Mucosa of stomach (tissue), 1 donor: Measurements from ENCODE around the gene RUFY1.
"Not testable (repeated sequence)": the region's sequence is repeated elsewhere in the genome, so short reads cannot be mapped to it uniquely, and the experiment has no call there.

ENCODE experiments used
- H3K27me3 ChIP-seq: one replicate; pipeline ENCODE4 v1.7.0; 2013; ENCODE audit warnings: mild to moderate bottlenecking, low read length; ENCODE audit not compliant: control insufficient read depth, insufficient read depth
- H3K36me3 ChIP-seq: one replicate; pipeline ENCODE4 v1.7.0; 2013; ENCODE audit warnings: low read length; ENCODE audit not compliant: control insufficient read depth, insufficient read depth
- H3K4me1 ChIP-seq: one replicate; pipeline ENCODE4 v1.7.0; 2013; ENCODE audit warnings: mild to moderate bottlenecking, low read length; ENCODE audit not compliant: control insufficient read depth, insufficient read depth
- H3K4me3 ChIP-seq: one replicate; pipeline ENCODE4 v1.7.0; 2013; ENCODE audit warnings: low read length
- H3K9ac ChIP-seq: one replicate; pipeline ENCODE4 v1.7.0; 2013; ENCODE audit warnings: mild to moderate bottlenecking, low read length, moderate library complexity
- H3K9me3 ChIP-seq: one replicate; pipeline ENCODE4 v1.7.0; 2013; ENCODE audit warnings: mild to moderate bottlenecking, low read length, moderate library complexity; ENCODE audit not compliant: control insufficient read depth
- donor health status: Pancreatic carcinoma.

RUFY1 gene

DNA sequence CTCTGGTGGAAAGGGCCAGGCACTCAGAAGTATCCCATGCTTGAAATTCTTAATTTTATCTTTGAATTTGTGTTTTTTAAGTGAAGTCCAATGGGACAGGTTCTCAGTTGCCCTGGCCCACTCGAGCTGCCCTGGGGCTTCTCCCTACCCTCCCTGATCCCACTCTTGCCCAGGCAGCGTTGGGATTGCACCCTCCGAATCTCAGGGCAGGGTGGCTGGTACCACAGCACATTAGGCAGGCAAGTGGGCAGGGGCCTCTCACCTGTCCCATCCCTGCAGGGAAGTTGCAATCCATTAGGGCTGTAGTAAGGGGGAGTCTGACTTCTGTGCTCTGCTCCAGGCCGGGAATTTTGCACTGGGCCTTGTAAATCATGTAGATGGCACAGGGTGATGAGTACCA, 2.7 kb downstream of the RUFY1 start:
- peaks cover 6% of the 10 kb centered on the region for H3K4me1 ChIP-seq
- H3K27me3 ChIP-seq: no peaks in the 10 kb centered on the region
- no peak overlapping the region for H3K4me3 ChIP-seq
- H3K9ac ChIP-seq: no peak overlapping the region
- no peaks in the 10 kb centered on the region for H3K36me3 ChIP-seq
- H3K9me3 ChIP-seq: no peaks in the 10 kb centered on the region

DNA sequence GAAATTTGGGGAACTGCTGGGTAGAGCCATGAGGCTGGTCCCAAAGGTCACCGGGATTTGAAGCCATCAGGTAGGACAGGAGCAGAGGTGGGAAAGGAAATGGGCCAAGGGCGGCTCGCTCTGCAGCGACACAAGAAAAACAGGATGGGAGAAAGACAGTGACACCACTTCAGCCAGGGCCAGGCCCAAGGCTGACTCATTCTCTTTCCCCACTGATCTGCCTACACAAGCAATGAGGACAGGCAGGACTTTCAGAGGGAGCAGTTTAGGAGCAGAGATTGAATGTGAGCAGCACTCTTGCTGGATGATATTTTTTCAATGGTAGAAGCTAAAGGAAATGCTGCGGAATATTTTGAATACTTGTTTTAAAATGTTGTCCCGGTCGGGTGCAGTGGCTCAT, 3.5 kb downstream of the RUFY1 start:
- Histone ChIP-seq H3K36me3 (no peaks in the 10 kb centered on the region), H3K9ac (no peak overlapping the region), H3K4me1 (peaks cover 6% of the 10 kb centered on the region), H3K4me3 (no peak overlapping the region), H3K9me3 (no peaks in the 10 kb centered on the region), H3K27me3 (no peaks in the 10 kb centered on the region)

DNA sequence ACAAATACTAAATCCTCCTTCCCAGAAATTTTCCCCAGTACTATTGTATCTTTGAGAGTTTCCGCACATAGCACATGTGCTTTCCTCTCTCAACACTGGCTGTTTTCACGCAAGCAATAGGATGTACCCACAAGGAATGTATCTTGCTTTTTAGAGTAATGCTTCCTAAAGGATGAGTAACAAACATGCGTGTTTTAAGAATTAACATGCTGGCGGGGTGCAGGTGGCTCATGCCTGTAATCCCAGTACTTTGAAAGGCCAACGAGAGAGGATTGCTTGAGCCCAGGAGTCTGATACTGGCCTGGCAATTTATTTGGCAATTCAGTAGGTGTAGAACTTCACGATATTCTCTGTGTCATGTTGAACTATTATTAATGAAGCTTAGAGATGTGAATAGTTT, 4.6 kb downstream of the RUFY1 start:
- H3K9ac ChIP-seq: no peak overlapping the region
- H3K4me3 ChIP-seq: no peak overlapping the region
- no peaks in the 10 kb centered on the region for H3K9me3 ChIP-seq
- H3K36me3 ChIP-seq: no peaks in the 10 kb centered on the region
- peaks cover 8% of the 10 kb centered on the region for H3K4me1 ChIP-seq
- no peaks in the 10 kb centered on the region for H3K27me3 ChIP-seq

DNA sequence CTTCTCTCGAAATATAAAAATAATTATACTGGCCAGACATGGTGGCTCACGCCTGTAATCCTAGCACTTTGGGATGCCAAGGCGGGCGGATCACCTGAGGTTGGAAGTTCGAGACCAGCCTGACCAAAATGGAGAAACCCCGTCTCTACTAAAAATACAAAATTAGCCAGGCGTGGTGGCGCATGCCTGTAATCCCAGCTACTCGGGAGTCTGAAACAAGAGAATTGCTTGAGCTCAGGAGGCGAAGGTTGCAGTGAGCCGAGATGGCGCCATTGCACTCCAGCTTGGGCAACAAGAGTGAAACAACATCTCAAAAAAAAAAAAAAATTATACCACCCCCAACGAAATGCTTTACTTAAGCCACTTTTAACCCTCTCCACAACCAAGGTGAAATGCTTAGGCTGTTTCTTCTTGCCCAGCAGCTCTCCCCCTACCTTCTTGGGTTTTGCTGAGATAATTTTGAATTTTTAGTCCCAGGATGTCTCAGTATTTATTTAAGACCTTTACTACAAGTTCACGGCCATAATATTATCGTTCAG, 8.0 kb downstream of the RUFY1 start:
- H3K4me3 ChIP-seq, H3K9me3 ChIP-seq, H3K36me3 ChIP-seq, H3K27me3 ChIP-seq: not testable (repeated sequence)
- peak overlapping the region; percentile 86 for H3K9ac ChIP-seq
- peaks cover 11% of the 10 kb centered on the region for H3K4me1 ChIP-seq

DNA sequence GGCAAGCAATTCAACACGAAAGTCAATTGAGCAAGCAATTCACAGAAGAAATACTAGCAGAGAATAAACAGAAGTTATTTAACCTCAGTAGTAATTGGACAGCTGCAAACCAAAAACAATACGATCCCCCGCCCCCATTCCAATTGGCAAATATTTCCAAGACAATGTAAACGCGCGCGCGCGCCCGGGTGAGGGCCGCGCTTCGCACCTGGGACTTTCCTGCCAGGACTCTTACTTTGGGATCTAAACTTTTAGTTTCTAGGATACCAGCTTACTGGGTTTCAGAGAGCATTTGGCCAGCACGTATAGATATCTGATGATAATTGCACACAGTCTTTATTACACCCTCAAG, 8.6 kb downstream of the RUFY1 start:
- no peaks in the 10 kb centered on the region for H3K9me3 ChIP-seq
- no peaks in the 10 kb centered on the region for H3K27me3 ChIP-seq
- H3K4me1 ChIP-seq: peaks cover 8% of the 10 kb centered on the region
- peak overlapping the region; percentile 86 for H3K9ac ChIP-seq
- peak overlapping the region; percentile 89 for H3K4me3 ChIP-seq
- peaks cover 5% of the 10 kb centered on the region for H3K36me3 ChIP-seq

DNA sequence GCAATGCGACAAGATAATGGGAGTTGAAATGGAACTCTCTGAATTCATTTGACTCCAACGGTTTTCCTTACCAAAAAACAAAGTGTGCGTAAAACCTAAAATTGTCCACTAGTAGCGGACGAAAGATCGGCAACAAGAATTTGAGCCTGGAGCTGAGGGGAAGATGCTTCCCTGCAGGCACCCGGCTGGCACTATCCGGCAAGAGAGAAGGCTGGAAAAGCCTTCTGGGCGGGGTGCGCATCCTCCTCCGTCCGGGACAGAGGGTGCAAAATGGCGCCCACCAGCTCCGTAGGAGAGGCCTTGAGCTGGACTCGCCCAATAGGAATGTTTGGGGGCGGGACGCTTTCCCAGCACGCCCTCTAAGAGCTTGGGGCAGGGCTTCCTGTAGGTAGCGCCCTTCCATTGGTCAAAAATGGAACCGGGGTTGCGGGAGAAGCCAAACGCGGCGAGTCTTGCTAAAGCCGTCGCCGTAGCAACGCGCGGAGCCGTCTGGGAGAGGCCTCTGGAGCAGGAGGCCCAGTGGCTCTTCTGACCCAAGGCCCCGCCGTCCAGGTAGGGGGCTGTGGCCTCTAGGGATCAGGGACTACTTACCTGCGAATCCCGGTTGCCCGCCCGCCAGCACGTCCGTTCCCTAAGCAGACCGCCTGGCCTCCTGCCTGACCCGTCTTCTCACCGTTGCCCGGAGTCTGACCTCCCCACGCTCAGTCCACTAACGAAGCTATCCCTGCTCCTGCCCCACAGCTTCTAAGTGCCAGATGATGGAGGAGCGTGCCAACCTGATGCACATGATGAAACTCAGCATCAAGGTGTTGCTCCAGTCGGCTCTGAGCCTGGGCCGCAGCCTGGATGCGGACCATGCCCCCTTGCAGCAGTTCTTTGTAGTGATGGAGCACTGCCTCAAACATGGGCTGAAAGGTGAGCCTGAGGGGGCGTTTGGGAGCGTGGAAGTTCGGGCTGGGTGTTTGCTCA, 9.2 kb downstream of the RUFY1 start:
- no peaks in the 10 kb centered on the region for H3K9me3 ChIP-seq
- peaks cover 5% of the 10 kb centered on the region for H3K36me3 ChIP-seq
- H3K9ac ChIP-seq: peak overlapping the region; percentile 86
- no peaks in the 10 kb centered on the region for H3K27me3 ChIP-seq
- peak overlapping the region; percentile 89 for H3K4me3 ChIP-seq
- peaks cover 5% of the 10 kb centered on the region for H3K4me1 ChIP-seq

DNA sequence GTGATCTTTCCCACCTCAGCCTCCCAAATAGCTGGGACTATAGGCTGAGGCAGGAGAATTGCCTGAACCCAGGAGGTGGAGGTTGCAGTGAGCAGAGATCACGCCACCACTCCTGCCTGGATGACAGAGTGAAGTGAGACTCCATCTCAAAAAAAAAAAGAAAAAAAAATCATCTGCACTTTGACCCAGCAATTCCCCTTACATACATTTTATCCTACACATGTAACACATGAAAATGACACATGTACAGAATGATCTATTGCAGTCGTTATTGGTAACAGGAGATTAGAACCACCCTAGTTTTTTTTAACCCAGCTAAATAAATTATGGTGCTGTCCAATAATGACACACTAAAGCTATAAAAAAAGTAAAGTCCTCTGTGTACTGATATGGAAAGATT, 14.2 kb downstream of the RUFY1 start:
- Histone ChIP-seq H3K9ac (no peak overlapping the region), H3K4me1 (peaks cover 5% of the 10 kb centered on the region), H3K4me3 (no peak overlapping the region), H3K27me3 (no peaks in the 10 kb centered on the region), H3K36me3 (peaks cover 7% of the 10 kb centered on the region), H3K9me3 (no peaks in the 10 kb centered on the region)

DNA sequence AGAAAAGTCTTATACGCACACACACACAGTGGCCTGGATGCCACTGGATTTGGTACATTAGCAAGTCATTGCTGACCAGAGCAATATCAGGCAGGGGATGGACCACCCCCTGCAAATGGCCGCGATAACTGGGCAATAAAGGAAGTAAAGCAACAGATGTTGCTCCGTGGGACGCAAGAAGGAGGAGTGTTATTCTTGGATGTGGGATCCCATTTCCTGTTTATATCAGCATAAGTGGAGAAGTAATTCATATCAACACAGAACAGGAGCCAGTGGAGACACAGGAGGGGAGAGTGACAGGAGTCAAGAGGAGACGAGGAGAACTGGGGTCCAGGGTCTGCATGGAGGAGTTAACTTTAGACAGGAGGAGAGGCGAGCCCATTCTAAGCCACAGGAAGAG, 18.4 kb downstream of the RUFY1 start:
- Histone ChIP-seq H3K9me3 (no peaks in the 10 kb centered on the region), H3K4me1 (no peaks in the 10 kb centered on the region), H3K36me3 (peaks cover 10% of the 10 kb centered on the region), H3K27me3 (no peaks in the 10 kb centered on the region), H3K4me3 (no peak overlapping the region), H3K9ac (no peak overlapping the region)

DNA sequence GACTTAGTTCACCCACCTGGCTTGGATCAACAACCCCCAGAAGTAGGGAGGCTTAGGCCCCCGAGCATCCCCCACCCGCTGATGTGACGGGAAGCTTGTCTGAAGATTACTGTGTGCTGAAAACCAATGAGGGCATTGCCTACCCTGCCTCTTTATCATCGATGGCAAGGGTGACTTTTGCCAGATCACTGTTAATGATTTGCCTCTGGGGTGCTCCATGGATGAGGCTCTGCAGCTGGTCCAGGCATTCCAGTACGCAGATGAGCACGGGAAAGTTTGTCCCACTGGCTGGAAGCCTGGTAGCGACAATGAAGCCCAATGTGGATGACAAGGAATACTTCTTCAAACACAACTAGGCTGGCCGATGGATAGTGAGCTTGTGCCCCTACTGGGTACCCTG, 22.0 kb downstream of the RUFY1 start:
- H3K4me3 ChIP-seq: no peak overlapping the region
- H3K36me3 ChIP-seq: peaks cover 10% of the 10 kb centered on the region
- H3K9me3 ChIP-seq: no peaks in the 10 kb centered on the region
- no peak overlapping the region for H3K9ac ChIP-seq
- no peaks in the 10 kb centered on the region for H3K4me1 ChIP-seq
- H3K27me3 ChIP-seq: no peaks in the 10 kb centered on the region

DNA sequence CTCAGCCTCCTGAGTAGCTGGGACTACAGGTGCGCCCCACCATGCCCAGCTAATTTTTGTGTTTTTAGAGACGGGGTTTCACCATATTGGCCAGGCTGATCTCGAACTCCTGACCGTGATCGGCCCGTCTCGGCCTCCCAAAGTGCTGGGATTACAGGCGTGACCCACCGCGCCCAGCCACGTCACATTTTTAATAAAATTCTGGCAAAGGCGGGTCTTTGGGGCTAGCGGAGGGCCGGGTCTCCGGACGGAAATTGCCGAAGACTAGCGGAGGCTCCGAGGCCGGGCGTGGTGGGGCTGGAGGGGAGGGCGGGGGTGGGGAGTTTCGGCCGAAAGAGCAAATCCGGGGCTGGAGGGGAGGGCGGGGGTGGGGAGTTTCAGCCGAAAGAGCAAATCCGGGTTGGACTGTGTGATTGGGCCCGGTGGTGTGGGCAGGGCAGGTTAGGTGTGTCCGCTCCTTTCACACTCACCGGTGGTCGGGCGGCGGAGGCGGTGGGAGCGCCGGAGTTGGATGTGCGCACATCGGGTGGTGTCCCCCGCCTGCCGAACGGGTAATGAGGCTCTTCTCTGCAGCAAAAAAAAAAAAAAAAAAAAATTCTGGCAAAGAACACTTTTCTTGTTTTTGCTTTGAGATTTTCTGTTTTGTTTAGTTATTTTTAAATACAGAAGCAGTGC, 27.1 kb downstream of the RUFY1 start:
- H3K9me3 ChIP-seq: no peaks in the 10 kb centered on the region
- no peak overlapping the region for H3K9ac ChIP-seq
- H3K4me1 ChIP-seq: no peaks in the 10 kb centered on the region
- H3K4me3 ChIP-seq: no peak overlapping the region
- no peaks in the 10 kb centered on the region for H3K27me3 ChIP-seq
- peaks cover 2% of the 10 kb centered on the region for H3K36me3 ChIP-seq

DNA sequence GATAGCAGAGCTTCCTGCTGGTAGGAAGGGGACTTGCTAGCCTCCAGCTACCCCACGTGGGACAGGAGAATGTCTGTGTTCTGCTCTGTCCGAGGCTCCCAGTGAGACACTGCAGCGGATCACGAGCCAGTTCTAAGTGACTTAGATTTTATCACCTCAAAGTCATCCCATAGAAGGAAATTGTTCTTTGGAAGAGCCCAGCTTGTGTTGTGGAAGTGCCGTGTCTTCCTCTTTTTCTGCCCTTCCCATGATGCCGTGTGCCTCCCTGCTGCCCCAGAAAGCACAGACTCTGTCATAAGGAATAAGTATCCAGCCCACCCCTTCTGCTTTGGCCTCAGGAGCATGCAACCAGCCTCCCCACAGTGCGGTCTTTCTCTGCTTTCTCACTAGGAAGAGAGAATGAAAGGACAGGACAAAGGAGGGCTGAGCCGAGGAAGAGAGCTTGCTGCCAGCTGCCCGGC, 35.6 kb downstream of the RUFY1 start:
- H3K4me1 ChIP-seq: no peaks in the 10 kb centered on the region
- H3K9ac ChIP-seq: no peak overlapping the region
- no peaks in the 10 kb centered on the region for H3K9me3 ChIP-seq
- H3K27me3 ChIP-seq: no peaks in the 10 kb centered on the region
- H3K36me3 ChIP-seq: no peaks in the 10 kb centered on the region
- no peak overlapping the region for H3K4me3 ChIP-seq

DNA sequence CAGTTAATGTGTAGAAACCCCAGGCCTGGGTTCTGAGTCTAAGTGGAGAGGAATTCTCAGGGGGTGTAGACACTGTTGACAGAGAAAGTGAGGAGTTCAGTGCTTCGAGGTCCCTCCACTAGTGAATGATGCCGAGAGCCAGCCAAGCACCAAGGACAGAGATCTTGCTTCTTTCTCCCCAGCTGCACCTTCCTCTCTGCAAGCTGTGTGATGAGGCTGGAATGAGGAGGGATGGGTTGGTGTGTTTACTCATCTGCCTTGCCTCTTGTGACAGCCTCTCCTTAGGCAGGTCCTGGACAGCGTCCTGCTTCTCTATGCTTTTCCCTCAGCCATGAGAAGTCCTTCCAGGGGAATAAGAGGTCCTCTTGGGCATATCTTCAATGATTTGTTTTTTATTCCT, 37.8 kb downstream of the RUFY1 start:
- Histone ChIP-seq H3K4me3 (no peak overlapping the region), H3K36me3 (no peaks in the 10 kb centered on the region), H3K27me3 (no peaks in the 10 kb centered on the region), H3K9ac (no peak overlapping the region), H3K4me1 (no peaks in the 10 kb centered on the region), H3K9me3 (no peaks in the 10 kb centered on the region)
